GM23338 (cell line): Measurements from ENCODE around the gene TRIM15. TPM values are rescaled to one million over a fixed set of nuclear protein-coding genes. Genes with fewer than 3 reads are reported as not detected.

Source experiments
- ATAC-seq: fragments of 200-7000 bp; cut with Tn5 transposase; 3 replicates; pipeline ENCODE4 v1.9.1; 2020
- DNase-seq: peaks from one replicate; pipeline ENCODE4 v3.0.0-alpha.2; 2015; ENCODE audit warnings: low spot score
- H2AFZ ChIP-seq: fragments of 200-600 bp; sonication (generic); 2 replicates; pipeline ENCODE4 v1.8.0; 2016; ENCODE audit warnings: antibody characterized with exemption, mild to moderate bottlenecking, moderate library complexity
- H3F3A ChIP-seq: fragments of 200-600 bp; sonication (generic); replicated peaks from 2 replicates; pipeline ENCODE4 v1.8.0; 2017; ENCODE audit warnings: antibody characterized with exemption, mixed run types, low read depth
- H3K27ac ChIP-seq: fragments of 200-600 bp; sonication (generic); 2 replicates; pipeline ENCODE4 v1.6.1; 2016; ENCODE audit warnings: low read depth
- H3K27me3 ChIP-seq: fragments of 200-600 bp; sonication (generic); 2 replicates; pipeline ENCODE4 v1.8.0; 2016; ENCODE audit warnings: mild to moderate bottlenecking, mixed run types, moderate library complexity; ENCODE audit not compliant: insufficient read depth
- H3K36me3 ChIP-seq: fragments of 200-600 bp; sonication (generic); 2 replicates; pipeline ENCODE4 v1.8.0; 2016; ENCODE audit warnings: mild to moderate bottlenecking; ENCODE audit not compliant: insufficient read depth
- H3K4me1 ChIP-seq: fragments of 200-600 bp; sonication (generic); 2 replicates; pipeline ENCODE4 v1.8.0; 2016; ENCODE audit warnings: mild to moderate bottlenecking, moderate library complexity; ENCODE audit not compliant: insufficient read depth
- H3K4me2 ChIP-seq: fragments of 200-600 bp; sonication (generic); 2 replicates; pipeline ENCODE4 v1.7.1; 2017; ENCODE audit warnings: mixed run types
- H3K4me3 ChIP-seq: fragments of 200-600 bp; sonication (generic); 2 replicates; pipeline ENCODE4 v1.6.1; 2016; ENCODE audit warnings: mixed run types
- H3K79me2 ChIP-seq: fragments of 200-600 bp; sonication (generic); replicated peaks from 2 replicates; pipeline ENCODE4 v1.8.0; 2017; ENCODE audit warnings: mild to moderate bottlenecking; ENCODE audit not compliant: insufficient read depth
- H3K9me2 ChIP-seq: fragments of 200-600 bp; sonication (generic); 2 replicates; pipeline ENCODE4 v1.8.0; 2017; ENCODE audit not compliant: insufficient read depth
- H4K20me1 ChIP-seq: fragments of 200-600 bp; sonication (generic); replicated peaks from 2 replicates; pipeline ENCODE4 v1.8.0; 2017; ENCODE audit warnings: mild to moderate bottlenecking; ENCODE audit not compliant: insufficient read depth
- H3K27ac Mint-ChIP-seq: 2 replicates; pipeline ENCODE4 v1.8.0; 2020; ENCODE audit warnings: inconsistent platforms, mild to moderate bottlenecking, moderate library complexity, mixed read lengths
- H3K27me3 Mint-ChIP-seq: 3 replicates; pipeline ENCODE4 v1.8.0; 2022; ENCODE audit warnings: low read depth, mild to moderate bottlenecking, moderate library complexity, mixed read lengths, inconsistent platforms; ENCODE audit not compliant: insufficient read depth, poor library complexity
- H3K36me3 Mint-ChIP-seq: 3 replicates; pipeline ENCODE4 v1.8.0; 2021; ENCODE audit warnings: low read depth, mild to moderate bottlenecking, inconsistent platforms, moderate library complexity, mixed read lengths
- H3K4me1 Mint-ChIP-seq: 3 replicates; pipeline ENCODE4 v1.8.0; 2020; ENCODE audit warnings: mild to moderate bottlenecking, inconsistent platforms, mixed read lengths
- H3K4me3 Mint-ChIP-seq: 3 replicates; pipeline ENCODE4 v1.8.0; 2021; ENCODE audit warnings: moderate library complexity, mild to moderate bottlenecking, inconsistent platforms, mixed read lengths
- H3K9me3 Mint-ChIP-seq: 3 replicates; pipeline ENCODE4 v1.8.0; 2020; ENCODE audit warnings: moderate library complexity, mild to moderate bottlenecking, inconsistent platforms, mixed read lengths
- CTCF ChIP-seq, 2 experiments: fragments of 200-600 bp in 1 of 2; sonication (generic) in 1 of 2; conservative IDR thresholded peaks; 2 replicates each; pipeline versions ENCODE4 v1.5.1 to v1.6.1; 2016 to 2017; ENCODE audit warnings: antibody characterized with exemption in 2 of 2, low read depth in 2 of 2, mild to moderate bottlenecking in 2 of 2, moderate library complexity in 1 of 2
- EZH2 ChIP-seq: fragments of 200-600 bp; sonication (generic); IDR thresholded peaks from one replicate; pipeline ENCODE4 v1.8.0; 2017; ENCODE audit warnings: antibody characterized with exemption, mild to moderate bottlenecking, low read depth; ENCODE audit not compliant: unreplicated experiment
- EZH2phosphoT487 ChIP-seq: fragments of 200-600 bp; sonication (generic); IDR thresholded peaks from one replicate; pipeline ENCODE4 v1.8.1; 2018; ENCODE audit warnings: antibody characterized with exemption; ENCODE audit not compliant: unreplicated experiment
- JUNB ChIP-seq: IDR thresholded peaks from one replicate; pipeline ENCODE4 v1.6.1; 2016; ENCODE audit warnings: antibody characterized with exemption; ENCODE audit not compliant: unreplicated experiment
- REST ChIP-seq: IDR thresholded peaks from one replicate; pipeline ENCODE4 v1.6.1; 2018; ENCODE audit warnings: antibody characterized with exemption; ENCODE audit not compliant: unreplicated experiment
- ZNF114 ChIP-seq: fragments of 250-450 bp; sonication (Bioruptor Pico); IDR thresholded peaks from 2 replicates; pipeline ENCODE4 v1.5.0; 2020; ENCODE audit warnings: mild to moderate bottlenecking, moderate library complexity
- ZNF331 ChIP-seq: fragments of 250-450 bp; sonication (Bioruptor Pico); IDR thresholded peaks from 2 replicates; pipeline ENCODE4 v1.5.0; 2020; ENCODE audit warnings: low read depth, mild to moderate bottlenecking, moderate library complexity
- ZNF462 ChIP-seq: fragments of 250-450 bp; sonication (Bioruptor Pico); IDR thresholded peaks from 2 replicates; pipeline ENCODE4 v1.5.0; 2020; ENCODE audit warnings: mild to moderate bottlenecking, moderate library complexity
- polyA plus RNA-seq: library from polyadenylated mRNA; unstranded; fragments of >200 nt; fragmentation: Nextera tagmentation; extraction: Ambion mirVana; gene quantifications from 2 replicates; pipeline ENCODE4 v1.2.1, GENCODE V29; 2016
- total RNA-seq: library from RNA; depleted of rRNA; stranded (reverse); fragments of >200 nt; shearing (Covaris generic); gene quantifications from 2 replicates; pipeline ENCODE4 v1.2.3, GENCODE V29; 2014

The TRIM15 gene
- total and polyA plus RNA-seq, 2 experiments from 2014 or later: 0.21 to 1.0 TPM

GRCh38 chr6:30172681-30173080 is 9.3 kb downstream of the TRIM15 start (continued):
- no peak for TF ChIP-seq ZNF462 (CRISPR knock-in tag)
- no peak for TF ChIP-seq EZH2phosphoT487
- TF ChIP-seq JUNB: no peak
- TF ChIP-seq ZNF331: no peak
- no peak for TF ChIP-seq REST

GRCh38 chr6:30175765-30176164 is 12.4 kb downstream of the TRIM15 start:
- Histone ChIP-seq H3K4me1 (no peaks in the 10 kb centered on the region), H3K9me2 (no peaks in the 10 kb centered on the region), H4K20me1 (no peaks in the 10 kb centered on the region), H3K4me2 (no peak overlapping the region), H3K27me3 (peaks cover 42% of the 10 kb centered on the region), H3F3A (0 out of 2 replicates have a peak, but pooled peaks cover 1% of the 10 kb centered on the region), H3K27ac (no peak overlapping the region), H2AFZ (no peak overlapping the region), H3K79me2 (no peaks in the 10 kb centered on the region), H3K4me3 (no peak overlapping the region), H3K36me3 (no peaks in the 10 kb centered on the region)
- ATAC-seq (no peak), DNase-seq (no peak)
- Mint-ChIP-seq H3K9me3 (peaks cover under 1% of the 10 kb centered on the region; the same call in 1 of the 3 replicates), H3K4me3 (no peak overlapping the region), H3K36me3 (no peaks in the 10 kb centered on the region), H3K27ac (no peak overlapping the region), H3K27me3 (peaks cover 30% of the 10 kb centered on the region), H3K4me1 (peaks cover 9% of the 10 kb centered on the region; the same call in 2 of the 3 replicates)
- TF ChIP-seq ZNF331 (no peak), ZNF114 (no peak), JUNB (no peak), EZH2phosphoT487 (no peak), EZH2 (no peak), CTCF (conservative IDR thresholded peaks at IDR 0.05; ENCODE audit: low read depth in 2 of 2) (no peak)
